DOHH2 (cell line): Measurements from ENCODE around the gene SERPINB7.

Source experiments
- H3F3A ChIP-seq: fragments of 200-600 bp; sonication (generic), shearing (Covaris generic); 2 replicates; pipeline ENCODE4 v1.6.0; 2016; ENCODE audit warnings: antibody characterized with exemption, mild to moderate bottlenecking; ENCODE audit not compliant: control insufficient read depth, insufficient read depth
- H3K27ac ChIP-seq: fragments of 200-600 bp; sonication (generic); 2 replicates; pipeline ENCODE4 v1.5.1; 2014; ENCODE audit warnings: low read depth, mild to moderate bottlenecking, low read length, moderate library complexity
- H3K27me3 ChIP-seq: fragments of 200-600 bp; sonication (generic); 2 replicates; pipeline ENCODE4 v1.6.1; 2014; ENCODE audit warnings: mild to moderate bottlenecking, low read length, mixed read lengths; ENCODE audit not compliant: control insufficient read depth
- H3K36me3 ChIP-seq: fragments of 200-600 bp; sonication (generic); 2 replicates; pipeline ENCODE4 v1.6.1; 2014; ENCODE audit warnings: mild to moderate bottlenecking, low read length, moderate library complexity, mixed read lengths; ENCODE audit not compliant: control insufficient read depth
- H3K4me1 ChIP-seq: fragments of 200-600 bp; sonication (generic); 2 replicates; pipeline ENCODE4 v1.6.1; 2014; ENCODE audit warnings: mild to moderate bottlenecking, low read length, mixed read lengths; ENCODE audit not compliant: control insufficient read depth
- H3K4me2 ChIP-seq: fragments of 200-600 bp; sonication (generic); 2 replicates; pipeline ENCODE4 v1.6.0; 2014; ENCODE audit warnings: mild to moderate bottlenecking, low read length, moderate library complexity
- H3K4me3 ChIP-seq: fragments of 200-600 bp; sonication (generic); 2 replicates; pipeline ENCODE4 v1.5.1; 2014; ENCODE audit warnings: mild to moderate bottlenecking, low read length, mixed read lengths
- H3K79me2 ChIP-seq: fragments of 200-600 bp; sonication (generic); 2 replicates; pipeline ENCODE4 v1.6.1; 2014; ENCODE audit warnings: mild to moderate bottlenecking, low read length, mixed read lengths; ENCODE audit not compliant: control insufficient read depth
- H3K9me2 ChIP-seq: fragments of 200-600 bp; sonication (generic); replicated peaks from 2 replicates; pipeline ENCODE4 v1.6.1; 2014; ENCODE audit warnings: mild to moderate bottlenecking, low read length, mixed read lengths; ENCODE audit not compliant: control insufficient read depth
- H3K9me3 ChIP-seq: fragments of 200-600 bp; sonication (generic); 2 replicates; pipeline ENCODE4 v1.6.1; 2014; ENCODE audit warnings: antibody characterized with exemption, low read length, mixed read lengths; ENCODE audit not compliant: control insufficient read depth, insufficient read depth
- H4K20me1 ChIP-seq: fragments of 200-600 bp; sonication (generic); 2 replicates; pipeline ENCODE4 v1.6.0; 2014; ENCODE audit warnings: low read depth, mild to moderate bottlenecking, antibody characterized with exemption, low read length, moderate library complexity; ENCODE audit not compliant: control insufficient read depth, insufficient read depth
- EZH2phosphoT487 ChIP-seq: fragments of 200-600 bp; sonication (generic); IDR thresholded peaks from 2 replicates; pipeline ENCODE4 v1.6.1; 2017; ENCODE audit warnings: borderline replicate concordance, mild to moderate bottlenecking, antibody characterized with exemption, low read length, moderate library complexity, mixed read lengths
- TF ChIP-seq, protein P1 (sequence below): fragments of 200-600 bp; sonication (generic); IDR thresholded peaks from one replicate; pipeline ENCODE4 v1.5.1; 2014; ENCODE audit warnings: antibody characterized with exemption, mild to moderate bottlenecking, low read depth, low read length; ENCODE audit not compliant: poor library complexity, severe bottlenecking

SERPINB7 gene

DNA sequence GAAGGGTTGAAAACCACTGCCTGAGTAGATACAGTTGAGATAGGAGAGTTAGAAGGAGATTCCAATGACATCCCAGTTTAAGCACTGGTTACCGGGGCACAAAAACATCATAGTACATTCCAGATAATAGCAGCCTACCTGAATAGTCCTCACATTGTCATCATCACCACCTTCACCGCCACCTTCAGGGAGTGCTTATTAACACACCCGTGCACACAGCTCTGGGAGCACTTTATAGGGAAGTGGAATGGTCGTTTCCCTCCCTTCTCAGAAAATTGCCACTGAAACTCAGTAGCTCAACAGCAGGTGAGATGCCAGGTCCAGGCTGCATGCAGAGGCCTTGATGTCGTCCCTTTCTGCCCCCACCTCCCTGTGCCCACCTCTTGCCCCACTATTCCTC is 8.2 kb downstream of the SERPINB7 start:
- H3K27ac ChIP-seq, result no peak overlapping the region
- no peaks in the 10 kb centered on the region for H3K4me1 ChIP-seq
- H4K20me1 ChIP-seq, result no peaks in the 10 kb centered on the region
- no peak overlapping the region for H3K4me2 ChIP-seq
- no peaks in the 10 kb centered on the region for H3K27me3 ChIP-seq
- H3K36me3 ChIP-seq, result no peaks in the 10 kb centered on the region
- H3K9me3 ChIP-seq, result no peaks in the 10 kb centered on the region
- TF ChIP-seq, protein P1, sequence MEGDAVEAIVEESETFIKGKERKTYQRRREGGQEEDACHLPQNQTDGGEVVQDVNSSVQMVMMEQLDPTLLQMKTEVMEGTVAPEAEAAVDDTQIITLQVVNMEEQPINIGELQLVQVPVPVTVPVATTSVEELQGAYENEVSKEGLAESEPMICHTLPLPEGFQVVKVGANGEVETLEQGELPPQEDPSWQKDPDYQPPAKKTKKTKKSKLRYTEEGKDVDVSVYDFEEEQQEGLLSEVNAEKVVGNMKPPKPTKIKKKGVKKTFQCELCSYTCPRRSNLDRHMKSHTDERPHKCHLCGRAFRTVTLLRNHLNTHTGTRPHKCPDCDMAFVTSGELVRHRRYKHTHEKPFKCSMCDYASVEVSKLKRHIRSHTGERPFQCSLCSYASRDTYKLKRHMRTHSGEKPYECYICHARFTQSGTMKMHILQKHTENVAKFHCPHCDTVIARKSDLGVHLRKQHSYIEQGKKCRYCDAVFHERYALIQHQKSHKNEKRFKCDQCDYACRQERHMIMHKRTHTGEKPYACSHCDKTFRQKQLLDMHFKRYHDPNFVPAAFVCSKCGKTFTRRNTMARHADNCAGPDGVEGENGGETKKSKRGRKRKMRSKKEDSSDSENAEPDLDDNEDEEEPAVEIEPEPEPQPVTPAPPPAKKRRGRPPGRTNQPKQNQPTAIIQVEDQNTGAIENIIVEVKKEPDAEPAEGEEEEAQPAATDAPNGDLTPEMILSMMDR, result peak; percentile 27
- no peak for TF ChIP-seq EZH2phosphoT487
- H3K4me3 ChIP-seq, result no peak overlapping the region
- H3F3A ChIP-seq, result no peaks in the 10 kb centered on the region
- no peaks in the 10 kb centered on the region for H3K79me2 ChIP-seq
- no peaks in the 10 kb centered on the region for H3K9me2 ChIP-seq

DNA sequence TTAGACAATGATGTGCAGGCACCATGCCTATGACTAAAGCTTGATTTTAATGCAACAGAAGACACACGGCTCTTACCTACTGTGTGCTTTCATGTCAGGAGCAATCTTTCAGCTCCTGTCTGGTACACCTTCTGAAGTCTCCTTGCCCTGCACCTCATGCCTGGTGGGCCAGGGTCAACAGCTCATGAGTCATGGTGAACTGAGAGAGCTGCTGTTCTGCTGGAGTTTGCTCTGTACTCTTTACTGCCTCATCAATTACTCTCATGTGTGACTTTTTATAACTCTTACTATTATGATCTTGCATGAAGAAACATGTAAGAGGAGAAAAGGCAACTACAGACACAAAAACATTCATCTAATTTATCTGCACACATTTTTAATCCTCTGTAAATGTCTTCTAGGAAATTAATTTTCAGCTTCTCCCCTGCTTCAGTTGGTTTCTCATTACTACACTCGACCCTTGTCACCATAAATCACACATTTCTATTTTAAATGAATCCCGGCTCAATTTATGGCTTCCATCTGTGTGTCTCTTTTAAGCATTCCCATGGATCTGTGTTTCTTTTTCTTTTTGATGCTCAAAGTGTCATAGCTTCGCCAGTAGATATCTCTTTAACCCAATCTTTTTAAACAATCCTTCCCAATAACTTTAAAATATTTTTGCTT is 9.7 kb downstream of the SERPINB7 start:
- no peaks in the 10 kb centered on the region for H3K79me2 ChIP-seq
- H3F3A ChIP-seq, result no peaks in the 10 kb centered on the region
- H3K9me3 ChIP-seq, result no peaks in the 10 kb centered on the region
- no peaks in the 10 kb centered on the region for H3K4me1 ChIP-seq
- no peaks in the 10 kb centered on the region for H3K9me2 ChIP-seq
- TF ChIP-seq EZH2phosphoT487, result no peak
- TF ChIP-seq, protein P1, result no peak
- no peak overlapping the region for H3K27ac ChIP-seq
- no peaks in the 10 kb centered on the region for H3K27me3 ChIP-seq
- H3K4me3 ChIP-seq, result no peak overlapping the region
- no peaks in the 10 kb centered on the region for H3K36me3 ChIP-seq
- no peaks in the 10 kb centered on the region for H4K20me1 ChIP-seq
- no peak overlapping the region for H3K4me2 ChIP-seq

DNA sequence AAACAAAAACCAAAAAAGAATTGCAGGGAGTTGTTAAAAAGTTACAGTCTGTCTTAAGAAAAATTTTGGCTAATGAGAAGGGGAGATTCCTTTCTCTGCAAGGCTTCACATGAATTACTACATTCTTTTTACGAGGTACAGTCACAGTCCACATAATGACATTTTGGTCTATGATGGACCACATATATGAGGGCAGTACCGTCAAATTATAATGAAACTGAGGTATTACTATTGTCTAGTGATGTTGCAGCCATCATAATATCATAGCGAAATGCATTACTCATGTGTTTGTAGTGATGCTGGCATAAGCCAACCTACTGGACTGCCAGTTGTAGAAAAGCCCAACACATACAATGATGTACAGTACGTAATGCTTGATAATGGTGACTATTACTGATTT is 12.5 kb downstream of the SERPINB7 start:
- Histone ChIP-seq H3K9me2 (no peaks in the 10 kb centered on the region), H3K4me1 (no peaks in the 10 kb centered on the region), H3K79me2 (no peaks in the 10 kb centered on the region), H3K36me3 (no peaks in the 10 kb centered on the region), H3K4me2 (no peak overlapping the region), H3K4me3 (no peak overlapping the region), H3F3A (no peaks in the 10 kb centered on the region), H3K9me3 (no peaks in the 10 kb centered on the region), H3K27me3 (no peaks in the 10 kb centered on the region), H4K20me1 (no peaks in the 10 kb centered on the region), H3K27ac (no peak overlapping the region)
- TF ChIP-seq, protein P1, result no peak
- no peak for TF ChIP-seq EZH2phosphoT487
